H1 (cell line): ENCODE data around the gene TSPAN3. TPM values are rescaled to one million over a fixed set of nuclear protein-coding genes. Genes with fewer than 3 reads are reported as not detected.

ENCODE experiments used
- BCL11A ChIP-seq, 2 experiments: IDR thresholded peaks; one replicate each; pipeline ENCODE4 v1.6.1; 2011; ENCODE audit warnings: low read depth in 2 of 2, low read length in 2 of 2, mild to moderate bottlenecking in 2 of 2
- CHD2 ChIP-seq: IDR thresholded peaks from 2 replicates; pipeline ENCODE4 v1.6.1; 2012; ENCODE audit warnings: low read length, improper control_type of control experiment
- GTF2F1 ChIP-seq: IDR thresholded peaks from 2 replicates; pipeline ENCODE4 v1.6.1; 2012; ENCODE audit warnings: low read depth, low read length, improper control_type of control experiment, borderline replicate concordance
- HDAC6 ChIP-seq: IDR thresholded peaks from one replicate; pipeline ENCODE4 v1.7.1; 2012; ENCODE audit warnings: low read depth, mild to moderate bottlenecking, inconsistent platforms, low read length, moderate library complexity
- MAFK ChIP-seq: IDR thresholded peaks from 2 replicates; pipeline ENCODE4 v1.6.1; 2012; ENCODE audit warnings: low read depth, mild to moderate bottlenecking, improper control_type of control experiment, low read length
- POU5F1 ChIP-seq: IDR thresholded peaks from 2 replicates; pipeline ENCODE4 v1.6.1; 2011; ENCODE audit warnings: low read depth, mild to moderate bottlenecking, low read length, moderate library complexity
- SP4 ChIP-seq: IDR thresholded peaks from 2 replicates; pipeline ENCODE4 v1.6.1; 2012; ENCODE audit warnings: low read length, inconsistent platforms
- polyA plus RNA-seq, 7 experiments: library from polyadenylated mRNA; depleted of rRNA in 3 of 7; stranded (reverse) in 5 of 7; unstranded in 2 of 7; fragments of >200 nt in 5 of 7; fragments of 200-250 nt in 2 of 7; gene quantifications; 1 replicate in 5 of 7; 2 replicates in 1 of 7; 4 replicates in 1 of 7; pipeline versions ENCODE4 v1.2.1 to v1.2.3, GENCODE V29; 2011 to 2013; ENCODE audit warnings: missing spikeins in 2 of 7, mixed read lengths in 2 of 7
- total RNA-seq: library from RNA; stranded (reverse); fragmentation: NEBNext Ultra II Directional; extraction: Animal tissue kit (Norgen Biotek cat#: 25700); gene quantifications from 2 replicates; pipeline ENCODE4 v1.2.1, GENCODE V29; 2021
- TF ChIP-seq, protein P1 (sequence below), 3 experiments: IDR thresholded peaks; 1 replicate in 2 of 3; 2 replicates in 1 of 3; pipeline versions ENCODE4 v1.5.1 to v1.6.1; 2011; ENCODE audit warnings: low read length in 3 of 3, mild to moderate bottlenecking in 3 of 3, inconsistent platforms in 2 of 3, low read depth in 1 of 3, moderate library complexity in 1 of 3; ENCODE audit not compliant: insufficient read depth in 1 of 3; ENCODE audit errors: control extremely low read depth in 1 of 3

Gene TSPAN3
- total and polyA plus RNA-seq, 2 of the 8 experiments (the other 6 are each of a cell fraction or from before 2014, with no cell fraction given): 107 to 238 TPM

DNA sequence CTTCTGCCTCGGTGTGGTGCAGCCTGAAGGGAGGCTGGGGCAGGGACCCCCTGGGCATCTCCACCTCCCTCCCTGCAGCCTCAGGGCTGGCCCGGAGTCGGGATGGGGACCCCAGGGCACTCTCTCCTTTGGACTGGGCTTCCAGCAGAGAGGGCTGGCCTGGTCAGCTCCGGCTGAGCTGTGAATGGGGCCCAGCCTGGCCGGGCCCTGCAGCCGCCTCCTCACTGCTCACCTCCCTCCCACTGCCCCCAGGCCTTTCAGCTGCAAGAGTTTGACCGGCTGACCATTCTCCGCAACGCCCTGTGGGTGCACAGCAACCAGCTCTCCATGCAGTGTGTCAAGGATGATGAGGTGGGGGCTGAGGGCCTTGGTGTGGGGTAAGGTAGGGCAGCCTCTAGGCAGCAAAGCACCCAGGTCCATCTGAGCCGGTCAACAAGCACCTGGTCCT lies 40.0 kb downstream of the TSPAN3 start (continued):
- TF ChIP-seq, protein P1, sequence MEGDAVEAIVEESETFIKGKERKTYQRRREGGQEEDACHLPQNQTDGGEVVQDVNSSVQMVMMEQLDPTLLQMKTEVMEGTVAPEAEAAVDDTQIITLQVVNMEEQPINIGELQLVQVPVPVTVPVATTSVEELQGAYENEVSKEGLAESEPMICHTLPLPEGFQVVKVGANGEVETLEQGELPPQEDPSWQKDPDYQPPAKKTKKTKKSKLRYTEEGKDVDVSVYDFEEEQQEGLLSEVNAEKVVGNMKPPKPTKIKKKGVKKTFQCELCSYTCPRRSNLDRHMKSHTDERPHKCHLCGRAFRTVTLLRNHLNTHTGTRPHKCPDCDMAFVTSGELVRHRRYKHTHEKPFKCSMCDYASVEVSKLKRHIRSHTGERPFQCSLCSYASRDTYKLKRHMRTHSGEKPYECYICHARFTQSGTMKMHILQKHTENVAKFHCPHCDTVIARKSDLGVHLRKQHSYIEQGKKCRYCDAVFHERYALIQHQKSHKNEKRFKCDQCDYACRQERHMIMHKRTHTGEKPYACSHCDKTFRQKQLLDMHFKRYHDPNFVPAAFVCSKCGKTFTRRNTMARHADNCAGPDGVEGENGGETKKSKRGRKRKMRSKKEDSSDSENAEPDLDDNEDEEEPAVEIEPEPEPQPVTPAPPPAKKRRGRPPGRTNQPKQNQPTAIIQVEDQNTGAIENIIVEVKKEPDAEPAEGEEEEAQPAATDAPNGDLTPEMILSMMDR (IDR thresholded peaks at IDR 0.05; ENCODE audit: control extremely low read depth in 1 of 3, insufficient read depth in 1 of 3, low read depth in 1 of 3, low read length in 3 of 3): no peak
- TF ChIP-seq BCL11A (IDR thresholded peaks at IDR 0.05; ENCODE audit: low read depth in 2 of 2, low read length in 2 of 2) (no peak), SP4 (no peak), MAFK (no peak), CHD2 (no peak), POU5F1 (no peak), HDAC6 (no peak), GTF2F1 (no peak)
